ENCODE measurements around the gene CCDC85C. TPM values are rescaled to one million over a fixed set of nuclear protein-coding genes. Genes with fewer than 3 reads are reported as not detected.

CCDC85C gene
- total and polyA plus RNA-seq, 2 of the 4 experiments (the other 2 are of a cell fraction): 16.0 to 19.0 TPM

GRCh38 chr14:99506276-99506675, 97.7 kb downstream of the CCDC85C start:
- no TSS peak for BruUV-seq (replicated peaks)

More at GRCh38 chr14:99506276-99506675, 97.7 kb downstream of the CCDC85C start:
- Histone ChIP-seq H3K9me3 (ENCODE audit: control insufficient read depth, insufficient read depth, low read length) (no peaks in the 10 kb centered on the region), H4K5ac (ENCODE audit: low read depth, low read length) (no peak overlapping the region), H3K27ac (ENCODE audit: insufficient read depth, low read length) (no peak overlapping the region), H3K9ac (ENCODE audit: low read depth, low read length) (no peak overlapping the region), H3K56ac (ENCODE audit: extremely low read depth, insufficient read depth, low read length) (no peak overlapping the region), H2AFZ (replicated peaks; ENCODE audit: low read length, poor library complexity) (no peak overlapping the region), H3K4me3 (ENCODE audit: insufficient read depth, low read depth, low read length) (no peak overlapping the region), H4K20me1 (ENCODE audit: insufficient read depth, low read length) (peaks cover 24% of the 10 kb centered on the region), H3K4me1 (ENCODE audit: control insufficient read depth, insufficient read depth, low read length) (peaks cover 2% of the 10 kb centered on the region; the same call in 1 of the 2 replicates), H2AK9ac (replicated peaks; ENCODE audit: low read depth, low read length, poor library complexity) (no peak overlapping the region), H3K36me3 (ENCODE audit: control insufficient read depth, insufficient read depth, low read length) (peaks cover 72% of the 10 kb centered on the region), H3K23ac (ENCODE audit: low read depth, low read length) (no peak overlapping the region), H2BK20ac (ENCODE audit: low read depth, low read length) (no peak overlapping the region), H4K8ac (ENCODE audit: low read depth in 2 of 2, low read length in 2 of 2) (no peak overlapping the region), H3K79me1 (ENCODE audit: low read depth in 1 of 2, low read length in 2 of 2) (peaks cover 10 to 37% of the 10 kb centered on the region in 2 experiments; a peak in 2 of 4 replicates), H2BK15ac (ENCODE audit: low read depth, low read length) (no peak overlapping the region), H2BK120ac (ENCODE audit: low read depth, low read length) (no peak overlapping the region), H3K4me2 (ENCODE audit: low read depth, low read length) (no peak overlapping the region), H2AK5ac (ENCODE audit: low read depth, low read length) (no peak overlapping the region), H3K27me3 (ENCODE audit: control insufficient read depth, insufficient read depth, low read length) (no peaks in the 10 kb centered on the region), H3K14ac (replicated peaks; ENCODE audit: low read depth, low read length) (no peak overlapping the region), H3K18ac (ENCODE audit: low read depth, low read length) (no peak overlapping the region), H2BK5ac (ENCODE audit: low read depth, low read length, poor library complexity, severe bottlenecking) (no peak overlapping the region), H3K9me1 (ENCODE audit: insufficient read depth, low read length) (peaks cover 4% of the 10 kb centered on the region; the same call in 1 of the 2 replicates), H4K91ac (ENCODE audit: insufficient read depth, low read depth, low read length) (no peak overlapping the region), H3K4ac (ENCODE audit: low read depth, low read length) (no peak overlapping the region)
- no peak for ATAC-seq (ENCODE audit: low read depth)
- intact Hi-C loops (cut with micrococcal nuclease) (no loop called here), in situ Hi-C loops (cut with MboI; ENCODE audit: low sequenced_read_pairs) (no loop called here), dilution Hi-C loops (cut with HindIII; ENCODE audit: low sequenced_read_pairs, unreplicated experiment) (no loop called here)
- DNase-seq: no peak
- ChIA-PET POLR2A (ENCODE audit: unreplicated experiment) (no interaction called here), CTCF (no interaction called here)
- 30% methylated on average over 4 of the region's 6 CpGs; no CpG with 5 or more reads in 1 of the 2 experiments for WGBS, 2 experiments (ENCODE audit: extremely low coverage in 2 of 2, insufficient read length in 1 of 2)
- TF ChIP-seq CTCF (conservative IDR thresholded peaks at IDR 0.05; ENCODE audit: low read depth, low read length) (no peak), RCOR1 (IDR thresholded peaks at IDR 0.05; ENCODE audit: insufficient replicate concordance, low read length) (no peak), USF2 (IDR thresholded peaks at IDR 0.05; ENCODE audit: low read depth, low read length) (no peak), POLR2A (IDR thresholded peaks at IDR 0.05; ENCODE audit: low read depth, low read length) (no peak), ELK1 (IDR thresholded peaks at IDR 0.05; ENCODE audit: borderline replicate concordance, low read depth, low read length) (no peak), MXI1 (IDR thresholded peaks at IDR 0.05; ENCODE audit: borderline replicate concordance, low read depth, low read length) (no peak), CEBPB (IDR thresholded peaks at IDR 0.05; ENCODE audit: low read depth, low read length) (no peak), BHLHE40 (IDR thresholded peaks at IDR 0.05; ENCODE audit: low read depth, low read length) (no peak), CHD1 (IDR thresholded peaks at IDR 0.05; ENCODE audit: low read depth, low read length) (no peak), MAFK (IDR thresholded peaks at IDR 0.05; ENCODE audit: low read depth, low read length) (no peak), FOS (IDR thresholded peaks at IDR 0.05; ENCODE audit: low read depth, low read length) (no peak), NFE2L2 (IDR thresholded peaks at IDR 0.05; ENCODE audit: low read depth, low read length) (no peak)
